Tibial nerve (tissue), 4 donors: Measurements from ENCODE around the gene DOK5. TPM values are rescaled to one million over a fixed set of nuclear protein-coding genes. Genes with fewer than 3 reads are reported as not detected.

ENCODE experiments used
- DNase-seq, 2 donors: peaks; one replicate each; pipeline ENCODE4 v3.0.0-alpha.2; 2019; ENCODE audit warnings: low spot score in 2 of 2
- H3K27ac ChIP-seq, 4 donors: fragments of 200-600 bp; sonication (generic) in 3 of 4; one replicate each; pipeline ENCODE4 v1.5.1; 2017 to 2019; ENCODE audit warnings: mild to moderate bottlenecking in 1 of 4
- H3K27me3 ChIP-seq, 2 donors: fragments of 200-600 bp; sonication (generic) in 1 of 2; one replicate each; pipeline versions ENCODE4 v1.5.1 to v1.6.0; 2017 to 2019
- H3K36me3 ChIP-seq, 3 donors: fragments of 200-600 bp; sonication (generic); one replicate each; pipeline ENCODE4 v1.5.1; 2018 to 2019
- H3K4me1 ChIP-seq, 4 donors: fragments of 200-600 bp; sonication (generic) in 3 of 4; one replicate each; pipeline ENCODE4 v1.5.1; 2017 to 2019
- H3K4me3 ChIP-seq, 4 donors: fragments of 200-600 bp; sonication (generic) in 3 of 4; one replicate each; pipeline ENCODE4 v1.5.1; 2017 to 2019; ENCODE audit warnings: mild to moderate bottlenecking in 1 of 4, moderate library complexity in 1 of 4
- H3K9me3 ChIP-seq, 4 donors: fragments of 200-600 bp; sonication (generic) in 3 of 4; one replicate each; pipeline ENCODE4 v1.5.1; 2017 to 2019
- EP300 ChIP-seq, 2 donors: sonication (generic); formaldehyde crosslinking; IDR thresholded peaks; one replicate each; pipeline ENCODE4 v1.6.1; 2017; ENCODE audit warnings: antibody characterized with exemption in 2 of 2, mild to moderate bottlenecking in 1 of 2
- POLR2A ChIP-seq, 2 donors: fragments of 450-650 bp; IDR thresholded peaks; one replicate each; pipeline ENCODE4 v1.6.1; 2017; ENCODE audit warnings: antibody characterized with exemption in 2 of 2, mild to moderate bottlenecking in 2 of 2, moderate library complexity in 2 of 2
- WGBS, 2 donors: methylation state at CpG; one replicate each; pipeline ENCODE4 v1.1.5; 2018; 5-methylcytosine and 5-hydroxymethylcytosine counted together
- total RNA-seq, 4 donors: library from RNA; depleted of rRNA; stranded (reverse); fragments of >200 nt; gene quantifications; one replicate each; pipeline ENCODE4 v1.1.0, GENCODE V29; 2016
- TF ChIP-seq, protein P1 (sequence below), 5 experiments: fragments of 200-600 bp in 3 of 5; fragments of 450-650 bp in 2 of 5; sonication (generic) in 3 of 5; IDR thresholded peaks; one replicate each; pipeline ENCODE4 v1.5.1; 2016 to 2019; ENCODE audit warnings: antibody characterized with exemption in 5 of 5, mild to moderate bottlenecking in 3 of 5, moderate library complexity in 2 of 5

DOK5 gene
- total RNA-seq, 4 donors from 2014 or later, result 5.3 to 11.3 (median 7.5) TPM

DNA sequence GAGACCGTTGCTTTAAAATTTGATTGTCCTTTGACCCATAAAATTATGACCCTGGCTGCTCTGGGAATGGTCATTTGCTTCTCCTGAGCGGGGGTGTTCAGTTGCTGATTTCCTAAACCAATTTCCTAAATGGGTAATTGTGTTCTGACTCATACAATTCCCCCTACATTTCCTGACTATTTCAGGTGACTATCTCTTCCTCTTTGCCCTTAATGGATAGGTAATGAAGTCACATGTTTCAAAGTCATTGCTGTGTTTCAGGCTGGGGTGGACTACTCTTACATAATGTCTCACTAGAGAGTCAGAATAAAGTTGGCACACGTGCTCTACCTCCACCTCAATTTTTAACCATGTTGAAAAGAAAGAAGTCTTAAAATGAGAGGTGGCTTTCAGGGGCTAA, 109.8 kb downstream of the DOK5 start:
- H3K4me1 ChIP-seq, result no peaks in the 10 kb centered on the region
- WGBS, 2 donors, result 65 to 68% methylated on average over 3 of the region's 3 CpGs
- H3K27ac ChIP-seq, result no peak overlapping the region
- TF ChIP-seq, protein P1, sequence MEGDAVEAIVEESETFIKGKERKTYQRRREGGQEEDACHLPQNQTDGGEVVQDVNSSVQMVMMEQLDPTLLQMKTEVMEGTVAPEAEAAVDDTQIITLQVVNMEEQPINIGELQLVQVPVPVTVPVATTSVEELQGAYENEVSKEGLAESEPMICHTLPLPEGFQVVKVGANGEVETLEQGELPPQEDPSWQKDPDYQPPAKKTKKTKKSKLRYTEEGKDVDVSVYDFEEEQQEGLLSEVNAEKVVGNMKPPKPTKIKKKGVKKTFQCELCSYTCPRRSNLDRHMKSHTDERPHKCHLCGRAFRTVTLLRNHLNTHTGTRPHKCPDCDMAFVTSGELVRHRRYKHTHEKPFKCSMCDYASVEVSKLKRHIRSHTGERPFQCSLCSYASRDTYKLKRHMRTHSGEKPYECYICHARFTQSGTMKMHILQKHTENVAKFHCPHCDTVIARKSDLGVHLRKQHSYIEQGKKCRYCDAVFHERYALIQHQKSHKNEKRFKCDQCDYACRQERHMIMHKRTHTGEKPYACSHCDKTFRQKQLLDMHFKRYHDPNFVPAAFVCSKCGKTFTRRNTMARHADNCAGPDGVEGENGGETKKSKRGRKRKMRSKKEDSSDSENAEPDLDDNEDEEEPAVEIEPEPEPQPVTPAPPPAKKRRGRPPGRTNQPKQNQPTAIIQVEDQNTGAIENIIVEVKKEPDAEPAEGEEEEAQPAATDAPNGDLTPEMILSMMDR (IDR thresholded peaks at IDR 0.05), result no peak
- no peak for TF ChIP-seq POLR2A (IDR thresholded peaks at IDR 0.05)
- no peak for TF ChIP-seq EP300 (IDR thresholded peaks at IDR 0.05)
- H3K9me3 ChIP-seq, result peaks cover 0 to 6% (median 0%) of the 10 kb centered on the region in 4 donors
- no peak for DNase-seq
- no peak overlapping the region for H3K4me3 ChIP-seq
- no peaks in the 10 kb centered on the region for H3K27me3 ChIP-seq
- no peaks in the 10 kb centered on the region for H3K36me3 ChIP-seq

DNA sequence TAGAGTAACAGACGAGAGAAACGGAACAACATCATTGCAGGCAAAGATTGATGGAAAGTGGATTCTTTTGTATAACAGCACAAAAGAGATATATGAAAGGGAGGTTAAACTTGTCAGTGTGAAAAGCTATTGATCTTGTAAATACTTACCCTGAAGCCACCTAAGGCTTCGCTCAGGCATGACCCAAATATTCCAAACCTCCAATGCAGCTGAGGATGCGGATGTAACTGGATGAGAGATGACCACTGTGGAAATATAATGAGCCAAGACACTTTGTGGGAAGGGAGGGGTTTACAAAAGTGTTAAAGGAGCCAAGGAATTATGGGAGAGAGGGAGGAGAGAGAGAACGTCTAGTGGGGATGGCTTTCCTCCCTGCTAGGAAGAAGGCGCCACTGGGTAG, 112.0 kb downstream of the DOK5 start:
- no peak for DNase-seq
- Histone ChIP-seq H3K27ac (no peak overlapping the region), H3K4me3 (no peak overlapping the region), H3K9me3 (peaks cover 0 to 6% (median 0%) of the 10 kb centered on the region in 4 donors), H3K36me3 (no peaks in the 10 kb centered on the region), H3K27me3 (no peaks in the 10 kb centered on the region), H3K4me1 (no peaks in the 10 kb centered on the region)
- no peak for TF ChIP-seq EP300 (IDR thresholded peaks at IDR 0.05)
- TF ChIP-seq, protein P1 (IDR thresholded peaks at IDR 0.05), result no peak
- TF ChIP-seq POLR2A (IDR thresholded peaks at IDR 0.05), result no peak
- WGBS, 2 donors, result 82 to 88% methylated on average over 6 of the region's 6 CpGs

DNA sequence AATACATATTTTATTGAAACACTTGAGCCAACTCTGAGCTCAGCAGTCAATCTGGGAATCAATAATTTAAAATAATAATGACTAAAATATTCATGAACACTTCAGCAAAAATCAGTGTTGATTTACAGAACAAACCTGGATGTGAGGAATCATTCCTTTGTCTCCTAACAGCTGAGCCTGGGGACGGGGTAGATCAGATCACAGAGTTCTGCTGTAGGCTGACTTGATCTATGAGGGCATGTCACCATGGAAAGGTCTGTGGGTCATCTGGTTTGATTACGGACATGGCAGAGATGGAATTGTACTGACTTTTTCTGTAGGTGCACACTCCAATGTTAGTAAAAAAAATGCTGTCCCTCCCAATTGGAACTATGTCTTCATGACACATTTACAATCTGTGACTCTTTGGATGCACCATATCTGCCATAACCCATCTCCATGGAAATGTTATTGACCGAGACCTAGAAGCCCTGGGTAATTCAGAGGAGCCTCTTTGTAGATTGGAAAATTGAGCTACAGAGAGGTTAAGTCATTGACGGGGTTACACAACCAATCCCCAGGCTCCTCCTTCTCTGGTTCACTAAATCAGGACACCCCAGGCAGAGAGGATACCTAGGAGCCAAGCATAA, 114.1 kb downstream of the DOK5 start:
- no peak for DNase-seq
- Histone ChIP-seq H3K4me1 (no peaks in the 10 kb centered on the region), H3K27me3 (no peaks in the 10 kb centered on the region), H3K4me3 (no peak overlapping the region), H3K36me3 (no peaks in the 10 kb centered on the region), H3K27ac (no peak overlapping the region), H3K9me3 (no peaks in the 10 kb centered on the region)
- WGBS, 2 donors, result 86 to 89% methylated on average over 4 of the region's 4 CpGs
- TF ChIP-seq, protein P1 (IDR thresholded peaks at IDR 0.05), result no peak
- TF ChIP-seq POLR2A (IDR thresholded peaks at IDR 0.05) (no peak), EP300 (IDR thresholded peaks at IDR 0.05) (no peak)

DNA sequence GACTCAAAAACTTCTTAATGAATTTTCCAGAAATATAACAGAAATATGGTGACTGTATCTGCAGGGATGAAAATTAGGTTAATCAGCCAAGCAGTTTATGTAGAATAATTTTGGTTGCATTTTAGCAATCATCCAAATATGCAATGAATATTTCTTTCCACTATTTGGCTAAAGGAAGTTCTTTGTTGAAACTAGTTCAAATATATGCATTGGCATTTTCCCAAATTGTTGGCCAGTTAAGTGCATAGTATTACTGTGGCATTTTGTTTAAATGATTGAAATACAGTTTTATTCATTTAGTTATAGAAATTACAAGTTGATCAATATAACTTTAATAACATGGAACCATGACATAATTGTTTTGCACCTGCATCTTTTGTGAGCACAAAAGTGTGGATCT, 115.5 kb downstream of the DOK5 start:
- no peak overlapping the region for H3K27ac ChIP-seq
- H3K36me3 ChIP-seq, result no peaks in the 10 kb centered on the region
- TF ChIP-seq POLR2A (IDR thresholded peaks at IDR 0.05) (no peak), EP300 (IDR thresholded peaks at IDR 0.05) (no peak)
- TF ChIP-seq, protein P1 (IDR thresholded peaks at IDR 0.05), result no peak
- H3K4me1 ChIP-seq, result no peaks in the 10 kb centered on the region
- H3K9me3 ChIP-seq, result no peaks in the 10 kb centered on the region
- DNase-seq, result no peak
- no peaks in the 10 kb centered on the region for H3K27me3 ChIP-seq
- H3K4me3 ChIP-seq, result no peak overlapping the region

DNA sequence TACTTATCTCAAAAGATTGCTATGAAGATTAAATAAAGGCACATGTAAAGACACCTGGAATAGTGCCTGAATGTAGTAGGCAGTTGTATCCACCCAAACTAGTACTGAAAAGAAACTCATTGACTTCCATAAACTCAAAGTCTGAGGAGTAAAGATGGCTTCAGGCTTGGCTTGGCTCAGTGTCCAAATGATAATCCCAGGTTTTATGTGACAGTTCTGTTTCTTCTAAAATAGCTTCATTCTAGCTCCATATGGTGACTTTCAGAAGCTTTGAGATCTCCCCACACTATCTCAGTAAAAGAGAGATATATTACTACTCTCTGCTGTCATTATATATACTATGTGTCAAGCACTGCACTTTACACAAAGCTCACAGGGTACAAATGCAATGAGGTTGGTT, 121.3 kb downstream of the DOK5 start:
- Histone ChIP-seq H3K27ac (no peak overlapping the region), H3K4me1 (no peaks in the 10 kb centered on the region), H3K9me3 (no peaks in the 10 kb centered on the region), H3K27me3 (no peaks in the 10 kb centered on the region), H3K36me3 (no peaks in the 10 kb centered on the region), H3K4me3 (no peak overlapping the region)
- DNase-seq, result no peak
- no peak for TF ChIP-seq POLR2A (IDR thresholded peaks at IDR 0.05)

DNA sequence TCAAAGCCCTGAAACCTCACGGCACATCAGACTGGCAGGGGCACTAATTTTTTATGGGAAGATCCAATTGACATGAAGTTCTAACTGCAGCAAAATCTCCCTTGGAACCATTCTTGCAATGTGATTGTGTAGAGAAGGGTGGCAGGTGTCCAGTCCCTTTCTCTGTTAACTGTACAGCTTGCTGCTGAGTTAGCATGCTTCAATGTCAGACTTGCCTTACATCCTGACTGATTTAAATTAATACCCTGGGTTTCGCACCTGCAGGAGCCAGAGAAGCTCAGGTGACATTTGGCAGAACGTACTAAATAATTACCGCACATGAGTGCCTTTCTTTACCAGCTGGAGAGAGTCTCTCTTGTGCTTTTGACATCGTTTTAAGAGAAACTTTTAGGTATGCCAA, 123.0 kb downstream of the DOK5 start:
- H3K27ac ChIP-seq, result no peak overlapping the region
- no peak overlapping the region for H3K4me3 ChIP-seq
- no peak for DNase-seq
- TF ChIP-seq POLR2A (IDR thresholded peaks at IDR 0.05), result no peak
- TF ChIP-seq EP300 (IDR thresholded peaks at IDR 0.05), result no peak
- TF ChIP-seq, protein P1 (IDR thresholded peaks at IDR 0.05), result no peak
- no peaks in the 10 kb centered on the region for H3K36me3 ChIP-seq
- no peaks in the 10 kb centered on the region for H3K27me3 ChIP-seq
- 92 to 94% methylated on average over 5 of the region's 5 CpGs for WGBS, 2 donors
- H3K4me1 ChIP-seq, result no peaks in the 10 kb centered on the region
- no peaks in the 10 kb centered on the region for H3K9me3 ChIP-seq
